ENCODE results near the gene SEC16A.

Gene SEC16A

GRCh38 chr9:136463578-136463977, 19.3 kb downstream of the SEC16A start:
- Histone ChIP-seq H3K4me3 (ENCODE audit: low read depth, low read length) (no peak overlapping the region), H3K36me3 (replicated peaks) (peaks cover 94% of the 10 kb centered on the region), H3K27me3 (replicated peaks) (no peaks in the 10 kb centered on the region), H3K27ac (no peak overlapping the region)
- DNase-seq: no peak
- no peak for TF ChIP-seq CTCF (IDR thresholded peaks at IDR 0.05; ENCODE audit: low read depth, low read length, missing control alignments)
- in situ Hi-C loops (cut with HindIII; ENCODE audit: low pct_ligation_motif_present, low sequenced_read_pairs): no loop called here

- Histone ChIP-seq H3K27me3 (replicated peaks) (no peaks in the 10 kb centered on the region), H3K27ac (no peak overlapping the region), H3K36me3 (replicated peaks) (peaks cover 88% of the 10 kb centered on the region), H3K4me3 (ENCODE audit: low read depth, low read length) (no peak overlapping the region)
- no peak for TF ChIP-seq CTCF (IDR thresholded peaks at IDR 0.05; ENCODE audit: low read depth, low read length, missing control alignments)
- DNase-seq: no peak
- in situ Hi-C loops (cut with HindIII; ENCODE audit: low pct_ligation_motif_present, low sequenced_read_pairs): no loop called here
Measured at GRCh38 chr9:136462664-136463063, 20.2 kb downstream of the SEC16A start.

- Histone ChIP-seq H3K36me3 (replicated peaks) (peaks cover 88% of the 10 kb centered on the region), H3K4me3 (ENCODE audit: low read depth, low read length) (no peak overlapping the region), H3K27ac (no peak overlapping the region), H3K27me3 (replicated peaks) (no peaks in the 10 kb centered on the region)
- no peak for DNase-seq
- in situ Hi-C loops (cut with HindIII; ENCODE audit: low pct_ligation_motif_present, low sequenced_read_pairs): no loop called here
- TF ChIP-seq CTCF (IDR thresholded peaks at IDR 0.05; ENCODE audit: low read depth, low read length, missing control alignments): no peak
Measured at GRCh38 chr9:136460772-136461325, 22.0 kb downstream of the SEC16A start.

- in situ Hi-C loops (cut with HindIII; ENCODE audit: low pct_ligation_motif_present, low sequenced_read_pairs): no loop called here
- Histone ChIP-seq H3K4me3 (ENCODE audit: low read depth, low read length) (no peak overlapping the region), H3K27me3 (replicated peaks) (no peaks in the 10 kb centered on the region), H3K27ac (no peak overlapping the region), H3K36me3 (replicated peaks) (peaks cover 88% of the 10 kb centered on the region)
- no peak for TF ChIP-seq CTCF (IDR thresholded peaks at IDR 0.05; ENCODE audit: low read depth, low read length, missing control alignments)
- DNase-seq: no peak
Measured at GRCh38 chr9:136459425-136459824, 23.4 kb downstream of the SEC16A start.

- in situ Hi-C loops (cut with HindIII; ENCODE audit: low pct_ligation_motif_present, low sequenced_read_pairs): no loop called here
- TF ChIP-seq CTCF (IDR thresholded peaks at IDR 0.05; ENCODE audit: low read depth, low read length, missing control alignments): no peak
- no peak overlapping the region for H3K4me3 ChIP-seq (ENCODE audit: low read depth, low read length)
- no peak for DNase-seq
- H3K36me3 ChIP-seq (replicated peaks): peaks cover 82% of the 10 kb centered on the region
- H3K27me3 ChIP-seq (replicated peaks): no peaks in the 10 kb centered on the region
- H3K27ac ChIP-seq: no peak overlapping the region
Measured at GRCh38 chr9:136457326-136457725, 25.5 kb downstream of the SEC16A start.

- no peak overlapping the region for H3K4me3 ChIP-seq (ENCODE audit: low read depth, low read length)
- no peak for TF ChIP-seq CTCF (IDR thresholded peaks at IDR 0.05; ENCODE audit: low read depth, low read length, missing control alignments)
- in situ Hi-C loops (cut with HindIII; ENCODE audit: low pct_ligation_motif_present, low sequenced_read_pairs): no loop called here
- DNase-seq: no peak
- H3K36me3 ChIP-seq (replicated peaks): peaks cover 80% of the 10 kb centered on the region
- H3K27ac ChIP-seq: no peak overlapping the region
- no peaks in the 10 kb centered on the region for H3K27me3 ChIP-seq (replicated peaks)
Measured at GRCh38 chr9:136456258-136456657, 26.6 kb downstream of the SEC16A start.

Data from brain microvascular endothelial cell (primary cell).